HepG2 (cell line): Measurements from ENCODE around the gene HSD11B1L. TPM values are rescaled to one million over a fixed set of nuclear protein-coding genes. Genes with fewer than 3 reads are reported as not detected.
A peak's percentile ranks its signal among the peaks of the same experiment; 100 is the strongest.

Experiments used
- CCDC6 ChIP-seq: sonication (generic); formaldehyde crosslinking; IDR thresholded peaks from 2 replicates; pipeline ENCODE4 v1.8.1; 2022; ENCODE audit warnings: mild to moderate bottlenecking, missing genetic modification reagents, moderate library complexity
- HCFC1 ChIP-seq: fragments of 150-350 bp; IDR thresholded peaks from 2 replicates; pipeline ENCODE4 v1.6.1; 2014; ENCODE audit warnings: low read depth, low read length
- HNRNPL ChIP-seq: fragments of 200-400 bp; formaldehyde crosslinking; IDR thresholded peaks from 2 replicates; pipeline ENCODE4 v1.6.1; 2017; ENCODE audit warnings: mild to moderate bottlenecking, low read depth, low read length
- HOXA9 ChIP-seq: sonication (generic); formaldehyde crosslinking; IDR thresholded peaks from 2 replicates; pipeline ENCODE4 v1.8.1; 2022; ENCODE audit warnings: missing genetic modification reagents, mild to moderate bottlenecking, moderate library complexity, borderline replicate concordance
- MED1 ChIP-seq: sonication (generic); formaldehyde crosslinking; IDR thresholded peaks from 2 replicates; pipeline ENCODE4 v1.4.0; 2020; ENCODE audit warnings: missing genetic modification reagents
- PRPF4 ChIP-seq: fragments of 200-400 bp; formaldehyde crosslinking; IDR thresholded peaks from 2 replicates; pipeline ENCODE4 v1.6.1; 2016; ENCODE audit warnings: low read length, low read depth; ENCODE audit not compliant: poor library complexity, severe bottlenecking
- SNAPC4 ChIP-seq: sonication (generic); formaldehyde crosslinking; IDR thresholded peaks from 2 replicates; pipeline ENCODE4 v1.4.0; 2020; ENCODE audit warnings: mild to moderate bottlenecking, missing genetic modification reagents
- YEATS2 ChIP-seq: sonication (generic); formaldehyde crosslinking; IDR thresholded peaks from 2 replicates; pipeline ENCODE4 v1.4.0; 2020; ENCODE audit warnings: missing genetic modification reagents, borderline replicate concordance
- ZNF331 ChIP-seq: sonication (generic); formaldehyde crosslinking; IDR thresholded peaks from 2 replicates; pipeline ENCODE4 v1.4.0; 2020; ENCODE audit warnings: missing genetic modification reagents
- ZNF337 ChIP-seq: sonication (generic); formaldehyde crosslinking; IDR thresholded peaks from 2 replicates; pipeline ENCODE4 v1.5.1; 2020; ENCODE audit warnings: missing genetic modification reagents, low read depth, mild to moderate bottlenecking, borderline replicate concordance
- ZNF609 ChIP-seq: sonication (generic); formaldehyde crosslinking; IDR thresholded peaks from 2 replicates; pipeline ENCODE4 v1.4.0; 2020; ENCODE audit warnings: mild to moderate bottlenecking, missing genetic modification reagents, borderline replicate concordance
- ZNF891 ChIP-seq: sonication (generic); formaldehyde crosslinking; IDR thresholded peaks from 2 replicates; pipeline ENCODE4 v1.5.0; 2020; ENCODE audit warnings: mild to moderate bottlenecking, missing genetic modification reagents
- polyA plus RNA-seq, 8 experiments: library from polyadenylated mRNA; depleted of rRNA in 3 of 8; stranded (reverse) in 7 of 8; unstranded in 1 of 8; fragments of >200 nt; fragmentation: Illumina TruSeq in 4 of 8; extraction: Trizol in 4 of 8; gene quantifications; 2 replicates each; pipeline versions ENCODE4 v1.2.1 to v1.2.3, GENCODE V29; 2011 to 2016; ENCODE audit warnings: low read depth in 4 of 8, missing spikeins in 1 of 8, mixed read lengths in 1 of 8; ENCODE audit not compliant: insufficient read depth in 1 of 8
- total RNA-seq, 5 experiments: library from RNA; depleted of rRNA; stranded (reverse); fragments of >200 nt; fragmentation: Illumina TruSeq; extraction: Trizol; gene quantifications; 2 replicates each; pipeline ENCODE4 v1.2.3, GENCODE V29; 2016; ENCODE audit warnings: low read depth in 1 of 5
- TF ChIP-seq, protein P1 (sequence below), 2 experiments: fragments of 450-650 bp in 1 of 2; sonication (generic) in 1 of 2; formaldehyde crosslinking; IDR thresholded peaks; 2 replicates each; pipeline versions ENCODE4 v1.5.0 to v1.8.0; 2020 to 2022; ENCODE audit warnings: mild to moderate bottlenecking in 1 of 2, missing genetic modification reagents in 1 of 2
- TF ChIP-seq, protein P2 (sequence below): sonication (generic); formaldehyde crosslinking; conservative IDR thresholded peaks from 2 replicates; pipeline ENCODE4 v1.4.0; 2020; ENCODE audit warnings: missing genetic modification reagents

The HSD11B1L gene
- total and polyA plus RNA-seq, 2 of the 13 experiments (the other 11 are each of a cell fraction or from before 2014, with no cell fraction given), result 2.8 to 3.9 TPM

DNA sequence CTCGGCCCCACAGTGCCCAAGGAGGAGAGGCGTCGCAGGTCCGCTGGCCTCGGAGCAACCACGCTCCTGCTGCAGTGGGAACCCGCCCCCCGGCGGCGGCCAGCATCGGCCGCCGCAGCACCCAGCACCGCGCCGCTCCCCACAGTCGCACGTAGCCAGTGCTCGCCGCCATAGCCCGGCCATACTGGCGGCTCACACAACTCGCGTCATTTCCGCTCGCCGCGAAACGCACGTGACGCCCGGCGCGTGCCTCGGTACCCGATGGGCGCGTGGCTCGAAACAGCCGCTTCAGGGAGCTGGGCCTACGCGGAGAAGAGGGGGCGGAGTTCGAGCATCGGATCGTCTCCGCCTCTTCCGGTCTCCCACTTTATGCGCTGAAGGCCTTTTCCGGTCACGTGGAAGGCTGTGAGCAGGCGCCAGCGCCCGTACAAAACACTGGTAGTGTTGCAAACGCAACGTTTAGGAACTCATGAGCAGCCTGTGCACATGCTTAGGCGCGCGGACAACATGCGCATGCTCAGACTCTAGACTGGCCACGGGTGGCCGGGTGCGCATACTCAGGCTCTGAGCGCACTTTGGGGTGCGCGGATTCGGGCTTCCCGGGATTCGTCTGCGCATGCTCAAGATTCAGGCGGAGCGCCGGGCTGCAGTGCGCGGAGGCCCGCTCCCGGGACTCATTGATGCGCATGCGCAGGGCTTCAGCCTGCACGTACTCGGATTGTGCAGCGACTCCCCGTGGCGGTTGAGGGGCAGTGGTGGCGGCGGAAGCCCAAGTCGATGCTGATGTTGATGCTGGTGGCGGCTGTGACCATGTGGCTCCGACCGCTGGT, 39.3 kb downstream of the HSD11B1L start, which contains the start of the genes CATSPERD and LONP1 (continued):
- TF ChIP-seq, protein P1, sequence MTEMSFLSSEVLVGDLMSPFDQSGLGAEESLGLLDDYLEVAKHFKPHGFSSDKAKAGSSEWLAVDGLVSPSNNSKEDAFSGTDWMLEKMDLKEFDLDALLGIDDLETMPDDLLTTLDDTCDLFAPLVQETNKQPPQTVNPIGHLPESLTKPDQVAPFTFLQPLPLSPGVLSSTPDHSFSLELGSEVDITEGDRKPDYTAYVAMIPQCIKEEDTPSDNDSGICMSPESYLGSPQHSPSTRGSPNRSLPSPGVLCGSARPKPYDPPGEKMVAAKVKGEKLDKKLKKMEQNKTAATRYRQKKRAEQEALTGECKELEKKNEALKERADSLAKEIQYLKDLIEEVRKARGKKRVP (CRISPR knock-in tag; IDR thresholded peaks at IDR 0.05), result peak in 1 of 2 experiments; percentile 85; a peak in 2 of 4 replicates
- peak; percentile 86 for TF ChIP-seq MED1
- peak; percentile 65 for TF ChIP-seq HCFC1
- TF ChIP-seq, protein P2, sequence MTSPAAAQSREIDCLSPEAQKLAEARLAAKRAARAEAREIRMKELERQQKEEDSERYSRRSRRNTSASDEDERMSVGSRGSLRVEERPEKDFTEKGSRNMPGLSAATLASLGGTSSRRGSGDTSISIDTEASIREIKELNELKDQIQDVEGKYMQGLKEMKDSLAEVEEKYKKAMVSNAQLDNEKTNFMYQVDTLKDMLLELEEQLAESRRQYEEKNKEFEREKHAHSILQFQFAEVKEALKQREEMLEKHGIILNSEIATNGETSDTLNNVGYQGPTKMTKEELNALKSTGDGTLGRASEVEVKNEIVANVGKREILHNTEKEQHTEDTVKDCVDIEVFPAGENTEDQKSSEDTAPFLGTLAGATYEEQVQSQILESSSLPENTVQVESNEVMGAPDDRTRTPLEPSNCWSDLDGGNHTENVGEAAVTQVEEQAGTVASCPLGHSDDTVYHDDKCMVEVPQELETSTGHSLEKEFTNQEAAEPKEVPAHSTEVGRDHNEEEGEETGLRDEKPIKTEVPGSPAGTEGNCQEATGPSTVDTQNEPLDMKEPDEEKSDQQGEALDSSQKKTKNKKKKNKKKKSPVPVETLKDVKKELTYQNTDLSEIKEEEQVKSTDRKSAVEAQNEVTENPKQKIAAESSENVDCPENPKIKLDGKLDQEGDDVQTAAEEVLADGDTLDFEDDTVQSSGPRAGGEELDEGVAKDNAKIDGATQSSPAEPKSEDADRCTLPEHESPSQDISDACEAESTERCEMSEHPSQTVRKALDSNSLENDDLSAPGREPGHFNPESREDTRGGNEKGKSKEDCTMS (CRISPR knock-in tag), result no peak
- TF ChIP-seq YEATS2, result peak; percentile 93
- TF ChIP-seq ZNF609 (CRISPR knock-in tag), result peak; percentile 65; the same call in 1 of the 2 replicates
- TF ChIP-seq PRPF4, result no peak
- TF ChIP-seq ZNF331 (CRISPR knock-in tag), result peak; percentile 79; the same call in 1 of the 2 replicates
- peak; percentile 91 for TF ChIP-seq HOXA9 (CRISPR knock-in tag)
- peak; percentile 95 for TF ChIP-seq ZNF337
- 0 out of 2 replicates have a peak, but pooled peaks have one; percentile 17 for TF ChIP-seq SNAPC4
- peak; percentile 62 for TF ChIP-seq ZNF891
- TF ChIP-seq CCDC6 (CRISPR knock-in tag), result peak; percentile 98
- TF ChIP-seq HNRNPL, result no peak
